K562 (cell line): ENCODE measurements around the gene MOB3C. TPM values are rescaled to one million over a fixed set of nuclear protein-coding genes. Genes with fewer than 3 reads are reported as not detected.

ENCODE experiments used
- ATAC-seq: fragments of 200-7000 bp; cut with Tn5 transposase; 3 replicates; pipeline ENCODE4 v1.9.1; 2020; ENCODE audit warnings: moderate library complexity
- BruUV-seq: library from RNA; stranded (reverse); fragments of 400-500 nt; replicated peaks from 2 replicates; lab custom pipeline; 2021; lab: Mats Ljungman, UMichigan
- CTCF ChIA-PET: fragments of 300-600 bp; formaldehyde crosslinking; extraction: SDS; loops from one replicate; lab custom pipeline; 2021; ENCODE audit warnings: low intra/inter-chr PET ratio; lab: Yijun Ruan, JAX
- POLR2A ChIA-PET: fragments of 300-600, 350-650 bp; sonication (Branson Sonifier 250); formaldehyde crosslinking; extraction: SDS; loops from one replicate; lab custom pipeline; 2021; ENCODE audit warnings: antibody characterized with exemption, inconsistent platforms; lab: Yijun Ruan, JAX
- DNase-seq, 4 experiments: peaks; one replicate each; pipeline versions ENCODE4 v3.0.0 to v3.0.0-alpha.2; 2011 to 2018; ENCODE audit warnings: low spot score in 3 of 4, mixed read lengths in 3 of 4; ENCODE audit errors: extremely low read depth in 1 of 4
- FAIRE-seq: peaks from 2 replicates; lab custom pipeline; 2011; peaks lifted over from hg19 to GRCh38; lab: Jason Lieb, UNC
- H2AFZ ChIP-seq: 2 replicates; pipeline ENCODE4 v1.6.0; 2011; ENCODE audit warnings: low read depth, low read length, control low read depth, inconsistent platforms
- H3K27ac ChIP-seq: fragments of 200-600 bp; 3 replicates; pipeline ENCODE4 v1.8.0; 2011; ENCODE audit warnings: low read depth, mild to moderate bottlenecking, control low read depth, inconsistent platforms, low read length, moderate library complexity, mixed read lengths; ENCODE audit errors: extremely low read depth
- H3K27me3 ChIP-seq, 2 experiments: fragments of 300-600 bp in 1 of 2; 2 replicates in 1 of 2; 3 replicates in 1 of 2; pipeline versions ENCODE4 v1.6.0 to v1.8.0; 2011; ENCODE audit warnings: inconsistent platforms in 2 of 2, low read length in 2 of 2, mild to moderate bottlenecking in 1 of 2, mixed read lengths in 1 of 2, moderate library complexity in 1 of 2; ENCODE audit not compliant: control insufficient read depth in 2 of 2, insufficient read depth in 2 of 2
- H3K36me3 ChIP-seq: fragments of 300-600 bp; 3 replicates; pipeline ENCODE4 v1.8.0; 2011; ENCODE audit warnings: mild to moderate bottlenecking, low read length, inconsistent platforms; ENCODE audit not compliant: control insufficient read depth, insufficient read depth
- H3K4me1 ChIP-seq, 2 experiments: fragments of 200-600 bp in 1 of 2; replicated peaks in 1 of 2; 2 replicates in 1 of 2; 3 replicates in 1 of 2; pipeline versions ENCODE4 v1.5.1 to v1.8.0; 2011; ENCODE audit warnings: inconsistent platforms in 2 of 2, low read length in 2 of 2, mild to moderate bottlenecking in 1 of 2, mixed read lengths in 1 of 2, moderate library complexity in 1 of 2; ENCODE audit not compliant: control insufficient read depth in 2 of 2, insufficient read depth in 2 of 2
- H3K4me2 ChIP-seq: 2 replicates; pipeline ENCODE4 v1.6.1; 2011; ENCODE audit warnings: low read length, control low read depth, inconsistent platforms, mixed read lengths; ENCODE audit not compliant: insufficient read depth
- H3K4me3 ChIP-seq: fragments of 200-600 bp; sonication (generic), shearing (Covaris generic); 2 replicates; pipeline ENCODE4 v1.5.1; 2016; ENCODE audit warnings: control low read depth, inconsistent platforms
- H3K79me2 ChIP-seq: fragments of 200-600 bp; 3 replicates; pipeline ENCODE4 v1.8.0; 2011; ENCODE audit warnings: low read length, inconsistent platforms; ENCODE audit not compliant: control insufficient read depth, insufficient read depth
- H3K9ac ChIP-seq, 2 experiments: 2 replicates each; pipeline versions ENCODE4 v1.6.0 to v1.6.1; 2011; ENCODE audit warnings: low read depth in 2 of 2, low read length in 2 of 2, control low read depth in 1 of 2, inconsistent platforms in 1 of 2, mild to moderate bottlenecking in 1 of 2, mixed read lengths in 1 of 2; ENCODE audit not compliant: insufficient read depth in 1 of 2
- H3K9me1 ChIP-seq: one replicate; pipeline ENCODE4 v1.6.0; 2011; ENCODE audit warnings: inconsistent platforms, mild to moderate bottlenecking, low read length, moderate library complexity; ENCODE audit not compliant: control insufficient read depth, insufficient read depth
- H3K9me3 ChIP-seq: replicated peaks from 2 replicates; pipeline ENCODE4 v1.5.1; 2011; ENCODE audit warnings: low read depth, low read length, inconsistent platforms; ENCODE audit not compliant: control insufficient read depth, insufficient read depth
- H4K20me1 ChIP-seq: replicated peaks from 2 replicates; pipeline ENCODE4 v1.6.1; 2011; ENCODE audit warnings: low read length, inconsistent platforms, mixed read lengths; ENCODE audit not compliant: control insufficient read depth, insufficient read depth
- RAD21 ChIP-seq, 2 experiments: fragments of 250-450 bp in 1 of 2; fragments of 450-650 bp in 1 of 2; sonication (Bioruptor Pico) in 1 of 2; formaldehyde crosslinking in 1 of 2; IDR thresholded peaks in 1 of 2; conservative IDR thresholded peaks in 1 of 2; 2 replicates each; pipeline versions ENCODE4 v1.4.0 to v1.8.0; 2020 to 2022; ENCODE audit warnings: mild to moderate bottlenecking in 2 of 2, moderate library complexity in 1 of 2
- RBFOX2 ChIP-seq: fragments of 200-400 bp; formaldehyde crosslinking; IDR thresholded peaks from 2 replicates; pipeline ENCODE4 v1.6.1; 2017; ENCODE audit warnings: low read depth, mild to moderate bottlenecking, low read length, moderate library complexity
- WGBS: fragments of 100-300 bp; shearing (Covaris generic); methylation state at CpG from one replicate; pipeline ENCODE4 v1.1.6; 2016; ENCODE audit warnings: low coverage, mixed read lengths; ENCODE audit not compliant: insufficient coverage; ENCODE audit errors: missing lambda C conversion rate; 5-methylcytosine and 5-hydroxymethylcytosine counted together
- in situ Hi-C: fragments of 300-500 bp; cut with MboI; formaldehyde crosslinking; loops from 4 replicates; pipeline ENCODE4 v1.15.0; 2018; ENCODE audit warnings: inconsistent platforms, mixed read lengths
- intact Hi-C: fragments of 100-400 bp; cut with micrococcal nuclease; formaldehyde crosslinking; loops from 2 replicates; pipeline ENCODE4 v1.14.2; 2022
- polyA plus RNA-seq, 8 experiments: library from polyadenylated mRNA; depleted of rRNA in 4 of 8; stranded (reverse) in 5 of 8; unstranded in 3 of 8; fragments of >200 nt; fragmentation: Nextera tagmentation in 2 of 8; fragmentation: Illumina TruSeq in 1 of 8; extraction: Ambion mirVana in 2 of 8; extraction: Trizol in 1 of 8; gene quantifications; 2 replicates each; pipeline versions ENCODE4 v1.2.1 to v1.2.3, GENCODE V29; 2011 to 2014; ENCODE audit warnings: inconsistent platforms in 1 of 8, missing spikeins in 1 of 8
- total RNA-seq, 7 experiments: library from RNA; depleted of rRNA in 6 of 7; stranded (reverse); fragments of >200 nt in 6 of 7; fragmentation: Illumina TruSeq in 2 of 7; extraction: Trizol in 2 of 7; gene quantifications; 2 replicates each; pipeline versions ENCODE4 v1.2.1 to v1.2.3, GENCODE V29; 2011 to 2021; ENCODE audit warnings: low replicate concordance in 1 of 7
- TF ChIP-seq, protein P1 (sequence below): fragments of 200-800 bp; sonication (Bioruptor generic); IDR thresholded peaks from 2 replicates; pipeline ENCODE4 v1.6.1; 2017; ENCODE audit warnings: missing genetic modification characterization, missing compliant biosample characterization

Gene MOB3C
- total and polyA plus RNA-seq, 9 of the 15 experiments (the other 6 are each of a cell fraction or from before 2014, with no cell fraction given), result 1.0 to 7.5 (median 3.7) TPM

DNA sequence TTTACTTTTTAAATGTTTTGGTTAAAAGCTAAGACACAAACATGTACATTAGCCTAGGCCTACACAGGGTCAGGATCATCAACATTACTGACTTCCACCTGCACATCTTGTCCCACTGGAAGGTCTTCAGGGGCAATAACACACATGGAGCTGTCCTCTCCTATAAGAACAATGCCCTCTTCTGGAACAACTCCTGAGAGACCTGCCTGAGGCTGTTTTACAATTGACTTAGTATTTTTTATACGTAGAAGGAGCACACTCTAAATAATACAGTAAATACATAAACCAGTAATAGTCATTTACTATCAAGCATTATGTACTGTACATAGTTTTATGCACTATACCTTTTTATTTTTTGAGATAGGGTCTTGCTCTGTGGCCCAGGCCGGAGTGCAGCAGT lies 14.1 kb upstream of the MOB3C start:
- CTCF ChIA-PET, result no interaction called here
- 64% methylated on average over 2 of the region's 2 CpGs for WGBS
- H3K9me1 ChIP-seq, result no peaks in the 10 kb centered on the region

More for the DNA sequence above, 14.1 kb upstream of the MOB3C start:
- no peak overlapping the region for H3K4me3 ChIP-seq
- H3K4me2 ChIP-seq, result no peak overlapping the region
- no peaks in the 10 kb centered on the region for H3K79me2 ChIP-seq
- no peak overlapping the region for H3K9ac ChIP-seq
- H3K4me1 ChIP-seq, result peaks cover 0 to 6% of the 10 kb centered on the region in 2 experiments; a peak in 2 of 5 replicates
- DNase-seq (no peak), FAIRE-seq (no peak), ATAC-seq (no peak)
- H3K9me3 ChIP-seq, result no peaks in the 10 kb centered on the region
- no peak overlapping the region for H2AFZ ChIP-seq
- no peak overlapping the region for H3K27ac ChIP-seq
- H4K20me1 ChIP-seq, result no peaks in the 10 kb centered on the region
- TF ChIP-seq, protein P1, sequence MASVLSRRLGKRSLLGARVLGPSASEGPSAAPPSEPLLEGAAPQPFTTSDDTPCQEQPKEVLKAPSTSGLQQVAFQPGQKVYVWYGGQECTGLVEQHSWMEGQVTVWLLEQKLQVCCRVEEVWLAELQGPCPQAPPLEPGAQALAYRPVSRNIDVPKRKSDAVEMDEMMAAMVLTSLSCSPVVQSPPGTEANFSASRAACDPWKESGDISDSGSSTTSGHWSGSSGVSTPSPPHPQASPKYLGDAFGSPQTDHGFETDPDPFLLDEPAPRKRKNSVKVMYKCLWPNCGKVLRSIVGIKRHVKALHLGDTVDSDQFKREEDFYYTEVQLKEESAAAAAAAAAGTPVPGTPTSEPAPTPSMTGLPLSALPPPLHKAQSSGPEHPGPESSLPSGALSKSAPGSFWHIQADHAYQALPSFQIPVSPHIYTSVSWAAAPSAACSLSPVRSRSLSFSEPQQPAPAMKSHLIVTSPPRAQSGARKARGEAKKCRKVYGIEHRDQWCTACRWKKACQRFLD (CRISPR knock-in tag), result no peak
- TF ChIP-seq RBFOX2 (no peak), RAD21 (CRISPR knock-in tag; conservative IDR thresholded peaks at IDR 0.05 in 1 of 2, IDR thresholded peaks at IDR 0.05 in 1 of 2) (0 out of 4 replicates have a peak, but pooled peaks of 1 of the 2 experiments have one; percentile 5)
- BruUV-seq, result no TSS peak
- H3K27me3 ChIP-seq, result no peaks in the 10 kb centered on the region
- H3K36me3 ChIP-seq, result peaks cover 17% of the 10 kb centered on the region
- in situ Hi-C loops (no loop called here), intact Hi-C loops (no loop called here)
- POLR2A ChIA-PET, result interaction anchor here (1.0 kb wide), 1 partner anchor 11 kb away, joined by 3 read pairs; no protein-coding TSS in a partner anchor
